Progenitor cell of endocrine pancreas (in vitro differentiated cells): Measurements from ENCODE around the gene RPL11. TPM values are rescaled to one million over a fixed set of nuclear protein-coding genes. Genes with fewer than 3 reads are reported as not detected.

Source experiments
- DNase-seq: peaks from one replicate; pipeline ENCODE4 v3.0.0; 2021; ENCODE audit warnings: low spot score; ENCODE audit not compliant: unreplicated experiment
- H3K27ac Mint-ChIP-seq: 2 replicates; pipeline ENCODE4 v1.8.0; 2021; ENCODE audit warnings: mild to moderate bottlenecking, moderate library complexity, mixed read lengths
- H3K27me3 Mint-ChIP-seq: 2 replicates; pipeline ENCODE4 v1.8.0; 2021; ENCODE audit warnings: mixed read lengths
- H3K36me3 Mint-ChIP-seq: 2 replicates; pipeline ENCODE4 v1.8.0; 2022; ENCODE audit warnings: mixed read lengths; ENCODE audit not compliant: insufficient read depth
- H3K4me1 Mint-ChIP-seq: 2 replicates; pipeline ENCODE4 v1.8.0; 2021; ENCODE audit warnings: low read depth, mixed read lengths
- H3K4me3 Mint-ChIP-seq: 2 replicates; pipeline ENCODE4 v1.8.0; 2021; ENCODE audit warnings: low read depth, mild to moderate bottlenecking, moderate library complexity, mixed read lengths
- H3K9me3 Mint-ChIP-seq: 2 replicates; pipeline ENCODE4 v1.8.0; 2021; ENCODE audit warnings: low read depth, mixed read lengths
- total RNA-seq: library from RNA; stranded (reverse); gene quantifications from 2 replicates; pipeline ENCODE4 v1.2.1, GENCODE V29; 2021
- TF ChIP-seq, protein P1 (sequence below): fragments of 200-600 bp; sonication (generic); IDR thresholded peaks from one replicate; pipeline ENCODE4 v1.5.0; 2021; ENCODE audit warnings: antibody characterized with exemption, mild to moderate bottlenecking; ENCODE audit not compliant: unreplicated experiment

RPL11 gene
- total RNA-seq, 1 donor from 2014 or later, result 1,157 TPM

DNA sequence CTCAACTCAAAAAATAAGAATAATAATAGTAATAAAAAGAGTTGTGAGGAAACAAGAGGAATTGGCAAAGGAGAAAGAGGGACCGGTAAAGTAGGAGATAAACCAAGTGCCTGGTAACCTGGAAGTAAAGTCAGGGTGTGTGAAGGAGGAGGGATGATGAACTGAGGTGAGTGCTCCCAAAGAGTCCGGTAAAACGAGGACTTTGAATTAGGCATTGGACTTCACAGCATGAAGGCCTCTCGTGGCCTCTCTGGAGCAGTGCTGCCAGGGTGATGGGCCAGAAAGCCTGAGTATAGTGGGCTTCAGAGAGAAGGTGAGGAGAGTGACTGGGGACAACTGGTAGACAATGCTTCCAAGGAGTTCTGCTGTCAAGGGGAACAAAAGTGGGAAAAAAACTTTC lies 17.6 kb downstream of the RPL11 start:
- peaks cover 4% of the 10 kb centered on the region for H3K36me3 Mint-ChIP-seq
- H3K27ac Mint-ChIP-seq, result peak overlapping the region; percentile 10
- DNase-seq, result no peak
- no peaks in the 10 kb centered on the region for H3K27me3 Mint-ChIP-seq
- TF ChIP-seq, protein P1, sequence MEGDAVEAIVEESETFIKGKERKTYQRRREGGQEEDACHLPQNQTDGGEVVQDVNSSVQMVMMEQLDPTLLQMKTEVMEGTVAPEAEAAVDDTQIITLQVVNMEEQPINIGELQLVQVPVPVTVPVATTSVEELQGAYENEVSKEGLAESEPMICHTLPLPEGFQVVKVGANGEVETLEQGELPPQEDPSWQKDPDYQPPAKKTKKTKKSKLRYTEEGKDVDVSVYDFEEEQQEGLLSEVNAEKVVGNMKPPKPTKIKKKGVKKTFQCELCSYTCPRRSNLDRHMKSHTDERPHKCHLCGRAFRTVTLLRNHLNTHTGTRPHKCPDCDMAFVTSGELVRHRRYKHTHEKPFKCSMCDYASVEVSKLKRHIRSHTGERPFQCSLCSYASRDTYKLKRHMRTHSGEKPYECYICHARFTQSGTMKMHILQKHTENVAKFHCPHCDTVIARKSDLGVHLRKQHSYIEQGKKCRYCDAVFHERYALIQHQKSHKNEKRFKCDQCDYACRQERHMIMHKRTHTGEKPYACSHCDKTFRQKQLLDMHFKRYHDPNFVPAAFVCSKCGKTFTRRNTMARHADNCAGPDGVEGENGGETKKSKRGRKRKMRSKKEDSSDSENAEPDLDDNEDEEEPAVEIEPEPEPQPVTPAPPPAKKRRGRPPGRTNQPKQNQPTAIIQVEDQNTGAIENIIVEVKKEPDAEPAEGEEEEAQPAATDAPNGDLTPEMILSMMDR, result no peak
- peaks cover 9% of the 10 kb centered on the region for H3K4me1 Mint-ChIP-seq
- no peaks in the 10 kb centered on the region for H3K9me3 Mint-ChIP-seq
- no peak overlapping the region for H3K4me3 Mint-ChIP-seq

DNA sequence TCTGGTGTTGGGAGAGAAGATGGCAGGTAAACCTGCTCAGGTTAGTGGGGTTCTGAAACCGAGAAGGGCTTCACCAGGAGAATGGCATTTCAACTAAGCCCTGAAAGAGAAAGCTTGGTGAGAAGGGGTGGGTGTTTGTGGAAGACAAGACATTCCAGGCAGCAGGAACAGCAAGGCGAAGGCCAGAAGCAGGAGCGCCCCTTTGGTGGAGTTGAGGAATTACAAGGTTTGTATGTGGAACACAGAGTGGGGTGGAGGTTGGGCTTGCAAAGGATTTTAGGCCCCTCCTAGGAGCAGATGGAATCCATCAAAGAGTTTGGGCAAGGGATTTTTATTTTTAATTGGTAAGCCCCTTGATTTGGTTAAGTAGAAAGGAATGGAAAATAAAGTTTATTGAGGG lies 26.9 kb downstream of the RPL11 start:
- Mint-ChIP-seq H3K9me3 (no peaks in the 10 kb centered on the region), H3K4me3 (no peak overlapping the region), H3K4me1 (no peaks in the 10 kb centered on the region), H3K27me3 (no peaks in the 10 kb centered on the region), H3K36me3 (peaks cover 4% of the 10 kb centered on the region), H3K27ac (no peak overlapping the region)
- no peak for DNase-seq
- TF ChIP-seq, protein P1, result peak; percentile 59

DNA sequence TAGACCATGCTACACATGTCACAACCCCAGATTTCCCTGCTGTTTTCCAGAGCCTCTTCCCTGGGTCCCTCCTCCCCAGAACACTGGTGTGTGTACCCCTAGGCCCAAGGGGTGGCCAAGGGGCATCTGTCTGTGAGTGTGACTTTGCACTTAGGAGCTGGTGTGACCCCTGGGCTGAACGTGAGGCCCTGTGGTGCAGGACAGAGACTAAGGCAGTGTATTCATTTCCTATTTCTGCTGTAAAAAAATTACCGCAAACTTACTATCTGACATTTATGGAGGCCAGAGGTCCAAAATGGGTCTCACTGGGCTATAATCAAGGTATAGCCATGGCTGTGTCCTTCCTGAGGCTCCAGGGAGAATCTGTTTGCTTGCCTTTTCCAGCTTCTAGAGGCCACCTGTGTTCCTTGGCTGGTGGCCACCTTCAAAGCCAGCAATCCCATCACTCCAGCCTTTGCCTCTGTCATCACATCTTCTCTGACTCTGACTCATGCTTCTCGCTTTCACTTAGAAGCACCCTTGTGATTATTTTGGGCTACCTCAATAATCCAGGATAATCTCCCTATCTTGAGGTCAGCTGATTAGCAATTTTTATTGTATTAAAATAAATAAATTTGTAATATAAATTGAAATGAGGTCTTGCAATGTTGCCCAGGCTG lies 27.7 kb downstream of the RPL11 start:
- H3K4me3 Mint-ChIP-seq, result no peak overlapping the region
- H3K9me3 Mint-ChIP-seq, result no peaks in the 10 kb centered on the region

DNA sequence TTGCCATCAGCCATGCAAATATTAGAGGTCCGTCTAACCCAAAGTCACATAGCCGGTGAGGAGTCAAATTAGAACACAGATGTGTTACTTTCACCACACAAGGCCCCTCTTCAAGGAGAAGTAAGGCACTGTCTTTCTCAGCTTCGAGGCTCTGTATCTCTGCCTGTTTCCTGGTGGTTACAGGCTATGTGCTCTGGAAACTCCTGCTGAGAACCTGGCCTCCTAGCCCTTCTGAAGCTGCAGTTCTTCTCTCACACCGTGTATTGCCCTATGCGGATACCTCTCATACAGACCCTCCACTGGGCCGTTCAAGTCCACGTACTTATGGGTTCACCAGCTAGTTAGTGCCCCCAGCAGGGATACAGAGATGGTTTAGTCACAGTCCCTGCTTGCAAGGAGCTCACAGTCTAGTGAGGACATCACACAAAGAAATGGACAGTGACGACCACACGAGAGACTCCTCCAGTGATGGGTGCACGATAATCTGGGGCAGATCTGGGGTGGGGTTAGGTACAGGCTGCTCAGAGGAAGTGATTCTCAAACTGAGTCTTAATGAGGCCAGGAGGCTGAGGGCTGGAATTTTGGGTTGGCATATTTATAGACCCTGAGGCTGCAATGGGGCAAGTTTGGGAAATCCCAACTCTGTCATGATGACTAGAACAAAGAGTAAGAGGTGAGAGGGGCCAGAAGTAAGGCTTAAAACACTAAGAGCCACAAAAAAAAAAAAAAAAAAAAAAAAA lies 28.8 kb downstream of the RPL11 start:
- no peak overlapping the region for H3K4me3 Mint-ChIP-seq

More for the DNA sequence above, 27.7 kb downstream of the RPL11 start:
- Mint-ChIP-seq H3K27me3 (no peaks in the 10 kb centered on the region), H3K27ac (no peak overlapping the region), H3K4me1 (no peaks in the 10 kb centered on the region), H3K36me3 (peaks cover 4% of the 10 kb centered on the region)
- DNase-seq, result no peak
- TF ChIP-seq, protein P1, result no peak

DNA sequence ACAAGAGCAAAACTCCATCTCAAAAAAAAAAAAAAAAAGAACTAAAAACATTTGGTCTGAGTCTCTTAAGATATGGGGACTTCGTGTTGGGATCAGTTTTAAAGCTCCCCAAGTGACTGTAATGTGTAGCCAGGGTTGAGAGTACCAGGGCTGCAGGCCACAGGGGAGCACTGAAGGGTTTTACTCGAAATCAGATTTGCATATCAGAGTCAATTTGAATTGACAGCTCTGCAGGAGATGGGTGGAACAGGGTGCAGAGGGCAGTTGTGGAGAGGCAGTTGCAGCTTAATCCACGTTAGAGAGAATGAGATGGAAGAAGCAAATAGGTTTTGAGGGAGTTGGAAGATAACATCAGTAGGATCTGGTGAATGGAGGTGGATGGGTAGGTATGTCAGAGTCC lies 31.0 kb downstream of the RPL11 start:
- no peaks in the 10 kb centered on the region for H3K27me3 Mint-ChIP-seq

More for the DNA sequence above, 28.8 kb downstream of the RPL11 start:
- no peak for DNase-seq
- Mint-ChIP-seq H3K9me3 (no peaks in the 10 kb centered on the region), H3K36me3 (peaks cover 4% of the 10 kb centered on the region), H3K27ac (no peak overlapping the region), H3K4me1 (no peaks in the 10 kb centered on the region), H3K27me3 (no peaks in the 10 kb centered on the region)
- TF ChIP-seq, protein P1, result no peak

More for the DNA sequence above, 31.0 kb downstream of the RPL11 start:
- TF ChIP-seq, protein P1, result no peak
- Mint-ChIP-seq H3K9me3 (no peaks in the 10 kb centered on the region), H3K4me1 (peaks cover 9% of the 10 kb centered on the region), H3K27ac (peak overlapping the region; percentile 21), H3K36me3 (peaks cover 4% of the 10 kb centered on the region), H3K4me3 (no peak overlapping the region)
- DNase-seq, result no peak
